ENCODE measurements around the gene LHX3.

The LHX3 gene

DNA sequence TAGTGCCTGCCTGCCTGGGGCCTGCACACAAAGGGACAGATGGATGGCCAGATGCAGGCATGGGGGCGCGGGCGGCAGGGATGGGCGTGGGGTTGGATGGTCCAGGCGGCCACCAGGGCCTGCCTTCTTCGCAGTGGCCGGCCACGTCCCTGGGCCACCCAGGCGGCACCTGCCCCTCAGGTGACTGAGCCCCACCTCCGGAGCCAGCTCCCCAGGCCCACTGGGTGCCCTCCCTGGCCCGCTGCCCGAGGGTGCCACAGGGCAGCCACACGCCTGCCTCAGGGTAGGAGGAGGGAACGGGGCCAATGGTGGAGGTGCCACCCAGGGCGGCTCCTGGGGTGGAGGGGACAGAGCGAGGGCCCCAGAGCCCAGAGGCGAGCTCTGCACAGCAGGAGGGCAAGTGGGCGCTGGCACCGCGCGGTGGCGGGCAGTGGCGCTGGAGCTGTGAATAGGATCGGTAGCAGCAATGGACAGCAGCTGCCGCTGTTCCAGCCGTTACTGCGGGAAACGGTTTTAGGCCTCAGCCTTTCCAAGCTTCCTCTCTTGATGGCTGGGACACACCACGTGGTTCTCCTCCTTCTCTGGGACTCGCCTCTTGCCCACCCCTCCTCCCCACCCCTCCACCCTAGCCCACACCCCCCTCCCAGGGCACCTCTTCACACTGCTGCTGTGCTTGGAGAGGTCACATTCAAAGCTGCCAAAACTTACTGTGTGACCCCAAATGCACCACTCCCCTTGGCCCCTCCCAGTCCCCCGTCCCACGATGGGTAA, 19.1 kb downstream of the LHX3 start:
- no peaks in the 10 kb centered on the region for H3K79me2 ChIP-seq (ENCODE audit: low read length)
- no peaks in the 10 kb centered on the region for H4K20me1 ChIP-seq (ENCODE audit: insufficient read depth, low read length)
- no peaks in the 10 kb centered on the region for H3K36me3 ChIP-seq (replicated peaks; ENCODE audit: low read depth, low read length)
- H2AFZ ChIP-seq (ENCODE audit: low read depth, low read length) = no peak overlapping the region
- no peak overlapping the region for H3K4me3 ChIP-seq (ENCODE audit: low read length)
- no peaks in the 10 kb centered on the region for H3K9me3 ChIP-seq (ENCODE audit: insufficient read depth, low read length)
- TF ChIP-seq, protein P1, sequence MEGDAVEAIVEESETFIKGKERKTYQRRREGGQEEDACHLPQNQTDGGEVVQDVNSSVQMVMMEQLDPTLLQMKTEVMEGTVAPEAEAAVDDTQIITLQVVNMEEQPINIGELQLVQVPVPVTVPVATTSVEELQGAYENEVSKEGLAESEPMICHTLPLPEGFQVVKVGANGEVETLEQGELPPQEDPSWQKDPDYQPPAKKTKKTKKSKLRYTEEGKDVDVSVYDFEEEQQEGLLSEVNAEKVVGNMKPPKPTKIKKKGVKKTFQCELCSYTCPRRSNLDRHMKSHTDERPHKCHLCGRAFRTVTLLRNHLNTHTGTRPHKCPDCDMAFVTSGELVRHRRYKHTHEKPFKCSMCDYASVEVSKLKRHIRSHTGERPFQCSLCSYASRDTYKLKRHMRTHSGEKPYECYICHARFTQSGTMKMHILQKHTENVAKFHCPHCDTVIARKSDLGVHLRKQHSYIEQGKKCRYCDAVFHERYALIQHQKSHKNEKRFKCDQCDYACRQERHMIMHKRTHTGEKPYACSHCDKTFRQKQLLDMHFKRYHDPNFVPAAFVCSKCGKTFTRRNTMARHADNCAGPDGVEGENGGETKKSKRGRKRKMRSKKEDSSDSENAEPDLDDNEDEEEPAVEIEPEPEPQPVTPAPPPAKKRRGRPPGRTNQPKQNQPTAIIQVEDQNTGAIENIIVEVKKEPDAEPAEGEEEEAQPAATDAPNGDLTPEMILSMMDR (IDR thresholded peaks at IDR 0.05; ENCODE audit: low read depth, low read length) = no peak
- TF ChIP-seq EZH2phosphoT487 (IDR thresholded peaks at IDR 0.05; ENCODE audit: low read depth) = no peak
- H3K27me3 ChIP-seq (ENCODE audit: low read depth, low read length) = no peaks in the 10 kb centered on the region
- no peak overlapping the region for H3K27ac ChIP-seq (ENCODE audit: low read length)
- H3K4me2 ChIP-seq (ENCODE audit: low read length) = no peak overlapping the region
- H3K4me1 ChIP-seq (ENCODE audit: low read length) = no peaks in the 10 kb centered on the region
- no peak overlapping the region for H3K9ac ChIP-seq (ENCODE audit: low read length)

DNA sequence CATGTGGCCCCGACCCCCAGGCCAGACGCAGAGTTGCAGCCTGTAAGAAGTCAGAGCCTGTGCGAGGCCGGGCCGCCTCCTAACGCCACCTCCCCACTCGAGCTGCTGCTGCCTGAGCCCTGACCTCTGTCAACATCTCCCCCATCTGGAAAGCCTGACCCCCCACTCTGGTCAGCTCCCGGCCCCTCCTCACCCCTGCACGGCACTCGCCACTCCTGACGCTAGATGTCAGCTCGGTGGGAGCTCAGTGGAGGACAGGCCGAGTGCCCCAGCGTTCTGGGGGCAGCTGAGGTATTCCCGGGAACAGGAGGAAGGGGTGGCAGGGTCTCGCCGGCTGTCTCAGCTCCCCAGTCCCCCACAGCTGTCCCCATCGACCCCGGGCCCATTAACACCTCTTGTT, 19.9 kb downstream of the LHX3 start:
- no peak overlapping the region for H3K4me3 ChIP-seq (ENCODE audit: low read length)
- no peak overlapping the region for H3K4me2 ChIP-seq (ENCODE audit: low read length)
- H3K27ac ChIP-seq (ENCODE audit: low read length) = no peak overlapping the region
- no peaks in the 10 kb centered on the region for H3K36me3 ChIP-seq (replicated peaks; ENCODE audit: low read depth, low read length)
- H3K27me3 ChIP-seq (ENCODE audit: low read depth, low read length) = no peaks in the 10 kb centered on the region
- TF ChIP-seq, protein P1 (IDR thresholded peaks at IDR 0.05; ENCODE audit: low read depth, low read length) = no peak
- no peak for TF ChIP-seq EZH2phosphoT487 (IDR thresholded peaks at IDR 0.05; ENCODE audit: low read depth)
- H2AFZ ChIP-seq (ENCODE audit: low read depth, low read length) = no peak overlapping the region
- H3K9me3 ChIP-seq (ENCODE audit: insufficient read depth, low read length) = no peaks in the 10 kb centered on the region
- H4K20me1 ChIP-seq (ENCODE audit: insufficient read depth, low read length) = no peaks in the 10 kb centered on the region
- no peaks in the 10 kb centered on the region for H3K79me2 ChIP-seq (ENCODE audit: low read length)
- H3K4me1 ChIP-seq (ENCODE audit: low read length) = no peaks in the 10 kb centered on the region
- no peak overlapping the region for H3K9ac ChIP-seq (ENCODE audit: low read length)

DNA sequence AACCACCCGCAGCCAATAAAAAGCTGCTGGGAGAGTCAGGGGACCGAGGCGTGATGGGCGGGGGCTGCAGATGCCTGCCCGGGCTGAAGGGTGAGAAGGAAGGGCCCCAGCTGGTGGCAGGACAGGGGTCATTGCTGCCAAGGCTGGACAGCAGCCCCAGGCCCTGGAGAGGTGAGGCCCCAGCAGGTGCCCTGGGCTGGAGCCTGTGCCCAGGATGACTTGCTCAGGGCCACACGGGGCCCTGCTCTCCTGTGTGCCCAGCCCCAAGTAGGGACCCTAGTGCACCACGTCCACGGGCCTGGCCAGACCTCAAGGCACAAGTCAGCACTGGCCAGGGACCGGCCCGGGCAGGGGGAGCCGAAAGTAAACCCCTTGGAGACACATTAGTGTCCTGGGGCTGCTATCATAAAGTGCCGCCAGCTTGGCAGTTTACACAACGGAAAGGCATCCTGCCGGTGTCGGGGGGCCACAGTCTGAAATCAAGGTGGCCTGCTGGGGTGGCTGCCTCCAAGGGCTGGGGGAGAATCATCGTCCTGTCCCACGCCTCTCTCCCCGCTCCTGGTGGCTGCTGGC, 22.0 kb downstream of the LHX3 start:
- Histone ChIP-seq H3K9me3 (ENCODE audit: insufficient read depth, low read length) (no peaks in the 10 kb centered on the region), H4K20me1 (ENCODE audit: insufficient read depth, low read length) (no peaks in the 10 kb centered on the region), H2AFZ (ENCODE audit: low read depth, low read length) (no peak overlapping the region), H3K4me3 (ENCODE audit: low read length) (no peak overlapping the region), H3K9ac (ENCODE audit: low read length) (no peak overlapping the region), H3K4me1 (ENCODE audit: low read length) (no peaks in the 10 kb centered on the region), H3K4me2 (ENCODE audit: low read length) (no peak overlapping the region), H3K27me3 (ENCODE audit: low read depth, low read length) (no peaks in the 10 kb centered on the region), H3K79me2 (ENCODE audit: low read length) (no peaks in the 10 kb centered on the region), H3K27ac (ENCODE audit: low read length) (no peak overlapping the region), H3K36me3 (replicated peaks; ENCODE audit: low read depth, low read length) (no peaks in the 10 kb centered on the region)
- TF ChIP-seq, protein P1 (IDR thresholded peaks at IDR 0.05; ENCODE audit: low read depth, low read length) = no peak
- no peak for TF ChIP-seq EZH2phosphoT487 (IDR thresholded peaks at IDR 0.05; ENCODE audit: low read depth)

DNA sequence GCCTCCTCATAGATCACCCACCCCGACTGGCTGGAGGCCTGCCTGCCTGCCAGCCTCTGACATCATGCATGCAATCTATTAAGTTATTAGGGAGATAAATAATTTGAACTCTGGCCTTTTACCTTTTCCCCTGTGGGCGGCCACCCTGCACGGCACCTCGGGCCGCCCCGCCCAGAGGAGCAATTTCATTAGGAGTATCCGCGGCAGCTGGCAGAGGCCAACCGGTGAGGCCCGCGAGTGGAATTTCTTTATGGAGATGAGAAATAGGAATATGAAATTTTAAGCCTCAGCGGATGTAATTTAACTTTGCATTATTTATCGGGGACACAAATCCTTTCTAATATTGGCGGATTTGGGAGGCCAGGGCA, 22.5 kb downstream of the LHX3 start:
- Histone ChIP-seq H2AFZ (ENCODE audit: low read depth, low read length) (no peak overlapping the region), H4K20me1 (ENCODE audit: insufficient read depth, low read length) (no peaks in the 10 kb centered on the region), H3K27me3 (ENCODE audit: low read depth, low read length) (no peaks in the 10 kb centered on the region), H3K27ac (ENCODE audit: low read length) (no peak overlapping the region), H3K36me3 (replicated peaks; ENCODE audit: low read depth, low read length) (no peaks in the 10 kb centered on the region), H3K79me2 (ENCODE audit: low read length) (no peaks in the 10 kb centered on the region), H3K4me1 (ENCODE audit: low read length) (no peaks in the 10 kb centered on the region), H3K4me2 (ENCODE audit: low read length) (no peak overlapping the region), H3K9me3 (ENCODE audit: insufficient read depth, low read length) (no peaks in the 10 kb centered on the region), H3K4me3 (ENCODE audit: low read length) (no peak overlapping the region), H3K9ac (ENCODE audit: low read length) (no peak overlapping the region)
- no peak for TF ChIP-seq EZH2phosphoT487 (IDR thresholded peaks at IDR 0.05; ENCODE audit: low read depth)
- TF ChIP-seq, protein P1 (IDR thresholded peaks at IDR 0.05; ENCODE audit: low read depth, low read length) = no peak

Data from OCI-LY3 (cell line).